Prostate gland (tissue), 2 donors: Measurements from ENCODE around the gene XYLT2.

ENCODE experiments used
- POLR2A ChIP-seq: fragments of 450-650 bp; IDR thresholded peaks from one replicate; pipeline ENCODE4 v1.6.1; 2016; ENCODE audit warnings: antibody characterized with exemption, mild to moderate bottlenecking
- TF ChIP-seq, protein P1 (sequence below), 4 experiments: fragments of 200-600 bp in 2 of 4; fragments of 450-650 bp in 2 of 4; sonication (generic) in 2 of 4; IDR thresholded peaks; 1 replicate in 3 of 4; 2 replicates in 1 of 4; pipeline ENCODE4 v1.5.1; 2016 to 2019; ENCODE audit warnings: antibody characterized with exemption in 4 of 4, mild to moderate bottlenecking in 2 of 4, moderate library complexity in 2 of 4

DNA sequence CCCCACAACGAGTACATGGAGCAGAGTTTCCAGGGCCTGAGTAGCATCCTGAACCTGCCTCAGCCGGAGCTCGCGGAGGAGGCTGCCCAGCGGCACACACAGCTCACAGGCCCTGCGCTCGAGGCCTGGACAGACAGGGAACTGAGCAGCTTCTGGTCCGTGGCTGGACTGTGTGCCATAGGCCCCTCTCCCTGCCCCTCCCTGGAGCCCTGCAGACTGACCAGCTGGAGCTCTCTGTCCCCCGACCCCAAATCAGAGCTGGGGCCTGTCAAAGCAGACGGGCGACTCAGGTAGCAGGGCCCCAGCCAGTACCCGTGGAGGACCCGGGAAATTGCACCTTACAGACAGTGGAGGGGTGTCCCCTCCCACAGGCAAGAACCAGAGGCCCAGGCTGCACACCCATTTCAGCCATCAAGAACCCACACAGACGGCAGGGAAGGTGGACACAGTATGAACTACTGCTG, 14.1 kb downstream of the XYLT2 start:
- TF ChIP-seq, protein P1, sequence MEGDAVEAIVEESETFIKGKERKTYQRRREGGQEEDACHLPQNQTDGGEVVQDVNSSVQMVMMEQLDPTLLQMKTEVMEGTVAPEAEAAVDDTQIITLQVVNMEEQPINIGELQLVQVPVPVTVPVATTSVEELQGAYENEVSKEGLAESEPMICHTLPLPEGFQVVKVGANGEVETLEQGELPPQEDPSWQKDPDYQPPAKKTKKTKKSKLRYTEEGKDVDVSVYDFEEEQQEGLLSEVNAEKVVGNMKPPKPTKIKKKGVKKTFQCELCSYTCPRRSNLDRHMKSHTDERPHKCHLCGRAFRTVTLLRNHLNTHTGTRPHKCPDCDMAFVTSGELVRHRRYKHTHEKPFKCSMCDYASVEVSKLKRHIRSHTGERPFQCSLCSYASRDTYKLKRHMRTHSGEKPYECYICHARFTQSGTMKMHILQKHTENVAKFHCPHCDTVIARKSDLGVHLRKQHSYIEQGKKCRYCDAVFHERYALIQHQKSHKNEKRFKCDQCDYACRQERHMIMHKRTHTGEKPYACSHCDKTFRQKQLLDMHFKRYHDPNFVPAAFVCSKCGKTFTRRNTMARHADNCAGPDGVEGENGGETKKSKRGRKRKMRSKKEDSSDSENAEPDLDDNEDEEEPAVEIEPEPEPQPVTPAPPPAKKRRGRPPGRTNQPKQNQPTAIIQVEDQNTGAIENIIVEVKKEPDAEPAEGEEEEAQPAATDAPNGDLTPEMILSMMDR (IDR thresholded peaks at IDR 0.05): no peak
- TF ChIP-seq POLR2A: no peak
